NCI-H460 (cell line): ENCODE data around the gene KIF6. TPM values are rescaled to one million over a fixed set of nuclear protein-coding genes. Genes with fewer than 3 reads are reported as not detected.

Source experiments
- DNase-seq: peaks from one replicate; pipeline ENCODE4 v3.0.0-alpha.2; 2016; ENCODE audit warnings: low read depth; ENCODE audit errors: extremely low read depth
- total RNA-seq: library from RNA; depleted of rRNA; stranded (reverse); fragments of >200 nt; shearing (Covaris generic); gene quantifications from 2 replicates; pipeline ENCODE4 v1.2.3, GENCODE V29; 2014

KIF6 gene
- total RNA-seq, 1 experiment from 2014 or later: not detected

- DNase-seq: no peak
Measured at GRCh38 chr6:39428816-39429215, 296.4 kb downstream of the KIF6 start.

DNA sequence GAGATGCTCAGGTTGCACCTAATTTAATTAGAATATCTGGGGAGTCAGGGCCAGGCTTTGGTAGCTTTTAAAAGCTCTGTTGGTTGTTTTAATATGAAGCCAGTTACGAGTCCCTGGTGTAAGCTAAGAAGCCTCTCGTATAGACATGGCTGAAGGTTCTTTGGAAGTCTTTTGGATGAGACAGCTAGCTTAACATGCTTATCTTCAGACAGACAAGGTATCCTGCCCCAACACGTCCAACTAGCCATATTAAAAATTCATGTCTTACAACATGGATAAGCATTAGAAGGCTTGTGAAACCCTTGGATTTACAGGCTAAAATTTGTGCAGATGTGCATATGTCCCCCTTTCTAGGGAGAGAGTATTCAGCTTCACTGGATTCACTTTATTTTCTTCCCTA is 297.1 kb downstream of the KIF6 start:
- no peak for DNase-seq

DNA sequence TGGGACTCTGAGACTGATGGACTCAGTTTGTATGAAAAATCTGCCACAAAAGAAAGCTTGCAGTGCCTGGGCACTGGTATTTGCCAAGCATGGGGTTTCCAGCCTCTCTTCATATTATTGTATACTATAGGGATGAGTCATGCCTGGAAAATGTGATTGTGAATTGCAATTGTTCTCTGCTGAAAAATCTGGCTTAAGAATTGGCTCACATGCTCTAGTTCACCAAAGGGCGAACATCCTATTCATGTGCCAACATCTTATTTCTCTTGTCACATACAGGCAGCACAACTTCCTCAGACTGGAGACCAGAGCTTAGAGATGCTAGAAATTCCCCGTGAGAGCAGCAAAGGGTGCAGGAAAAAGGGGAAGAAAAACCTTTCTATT is 299.1 kb downstream of the KIF6 start:
- no peak for DNase-seq

GRCh38 chr6:39425346-39426072 is 299.7 kb downstream of the KIF6 start:
- no peak for DNase-seq

DNA sequence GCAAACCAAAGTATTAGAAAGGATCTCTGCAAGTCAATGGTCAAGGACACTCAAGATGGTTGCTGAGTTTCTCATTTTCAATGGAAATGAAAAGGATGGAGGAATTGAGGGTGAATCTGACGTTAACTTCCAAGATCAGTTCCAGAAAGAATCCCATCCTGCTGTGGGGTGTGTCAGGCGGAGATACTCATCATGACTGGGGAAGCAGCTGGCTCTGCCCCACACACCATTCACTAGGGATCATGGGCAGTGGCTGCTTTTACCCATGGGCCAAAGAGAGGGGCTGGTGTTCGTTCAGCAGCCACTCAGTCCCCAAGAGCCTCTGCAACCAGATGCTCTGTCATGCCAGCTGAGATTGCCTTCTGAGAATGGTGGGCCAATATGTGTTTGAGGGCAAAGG is 300.4 kb downstream of the KIF6 start:
- DNase-seq: no peak

- DNase-seq: no peak
Measured at GRCh38 chr6:39422238-39422637, 303.0 kb downstream of the KIF6 start.

- no peak for DNase-seq
Measured at GRCh38 chr6:39421383-39422225, 303.6 kb downstream of the KIF6 start.

GRCh38 chr6:39420300-39421265 is 304.6 kb downstream of the KIF6 start:
- no peak for DNase-seq

- DNase-seq: no peak
Measured at GRCh38 chr6:39419607-39420006, 305.6 kb downstream of the KIF6 start.

GRCh38 chr6:39417440-39417839 is 307.8 kb downstream of the KIF6 start:
- DNase-seq: no peak

DNA sequence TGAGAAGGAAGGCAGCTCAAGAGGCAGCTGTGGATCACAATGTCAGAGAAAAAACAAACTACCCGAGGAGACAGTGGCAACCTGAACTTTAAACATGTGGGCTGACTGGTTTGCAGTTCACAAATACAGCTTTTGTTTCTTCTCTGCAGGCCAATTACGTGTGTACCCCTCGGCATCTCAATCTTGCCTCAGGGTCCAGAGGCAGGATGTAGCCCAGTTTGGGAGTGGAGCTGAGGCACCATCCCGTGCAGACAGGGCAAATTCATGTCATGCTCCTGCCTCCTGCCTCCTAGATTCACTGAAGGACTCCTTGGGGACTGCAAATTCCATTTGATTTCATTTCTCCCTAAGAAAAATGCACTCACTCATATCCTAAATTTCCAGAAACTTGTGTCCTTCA is 308.5 kb downstream of the KIF6 start:
- DNase-seq: no peak

DNA sequence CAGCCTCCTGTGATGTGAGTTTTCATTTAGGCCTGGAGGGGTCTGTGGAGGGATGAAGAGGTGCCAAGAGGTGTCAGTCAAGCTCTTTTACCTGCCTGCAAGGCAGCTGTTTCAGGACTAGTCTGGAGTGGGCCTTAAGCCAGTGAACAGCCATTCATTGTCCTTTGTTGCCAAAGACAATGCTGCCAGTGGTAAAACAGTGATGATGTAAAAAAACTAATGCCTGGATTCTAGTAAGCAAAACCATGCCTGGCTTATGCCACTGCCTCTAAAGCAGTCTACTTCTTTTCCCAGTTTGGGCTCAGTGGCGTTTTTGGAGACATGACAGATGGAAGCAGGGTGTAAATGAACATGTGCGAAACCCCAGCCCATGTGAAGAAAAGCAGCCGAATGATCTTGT is 309.2 kb downstream of the KIF6 start:
- no peak for DNase-seq

DNA sequence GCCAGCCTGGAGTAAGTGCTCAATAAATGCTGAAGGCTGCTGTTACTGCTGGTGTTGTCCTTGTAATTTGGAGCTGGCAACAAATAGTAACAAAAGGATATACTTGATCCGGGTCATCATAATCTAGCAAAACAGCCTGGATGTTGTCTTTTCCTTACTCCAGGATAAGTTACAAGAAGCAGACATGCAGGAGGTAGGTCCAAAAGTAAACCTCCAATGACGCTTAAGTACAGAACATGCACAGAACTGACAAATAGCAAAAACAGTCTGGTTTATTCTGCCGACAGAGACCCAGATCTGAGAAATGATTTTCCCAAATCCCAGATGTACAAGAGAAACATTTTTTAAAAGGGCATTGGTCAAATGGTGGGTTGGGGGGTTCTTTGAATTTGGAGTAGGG is 309.7 kb downstream of the KIF6 start:
- DNase-seq: no peak

DNA sequence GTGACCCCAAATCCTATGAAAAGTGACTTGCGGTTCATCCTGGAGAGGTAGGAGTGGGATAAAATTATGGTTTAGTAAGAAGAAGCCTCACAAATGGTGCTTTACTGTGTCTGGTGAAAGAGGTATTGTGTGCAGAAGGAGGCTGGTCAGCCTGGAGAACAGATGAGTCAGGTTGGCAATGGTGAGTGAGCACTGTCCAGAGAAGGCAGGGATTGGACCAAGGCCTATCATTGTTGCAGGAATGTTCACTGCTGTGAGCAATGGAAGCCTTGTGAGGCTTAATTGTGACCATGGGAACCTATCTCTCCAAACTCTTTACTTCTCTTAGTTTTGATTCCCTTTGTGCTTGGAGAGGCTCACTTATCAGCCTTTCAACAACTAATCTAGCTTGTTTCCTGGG is 313.7 kb downstream of the KIF6 start:
- DNase-seq: no peak

- DNase-seq: no peak
Measured at GRCh38 chr6:39411001-39411400, 314.2 kb downstream of the KIF6 start.

DNA sequence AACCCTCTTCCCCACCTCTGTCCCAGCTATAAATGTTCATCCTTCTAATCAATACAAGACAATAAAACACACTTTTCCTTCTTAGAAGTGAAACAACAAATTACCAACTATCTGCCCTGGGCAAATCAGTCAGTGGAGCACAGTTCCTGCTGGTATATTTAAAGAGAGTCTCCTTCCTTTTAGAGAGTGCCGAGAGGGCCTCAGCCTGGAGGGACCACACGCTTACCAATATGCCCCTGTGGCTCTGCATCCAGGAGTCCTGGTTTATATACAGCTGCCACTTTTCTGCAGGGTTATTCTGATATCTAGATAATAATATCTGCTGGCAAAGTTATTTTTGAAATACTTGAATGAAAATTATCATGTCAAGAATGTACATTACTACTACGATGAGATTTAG is 315.3 kb downstream of the KIF6 start:
- DNase-seq: no peak

- no peak for DNase-seq
Measured at GRCh38 chr6:39407446-39407993, 317.7 kb downstream of the KIF6 start.

GRCh38 chr6:39404312-39404711 is 320.9 kb downstream of the KIF6 start:
- DNase-seq: no peak

- DNase-seq: no peak
Measured at GRCh38 chr6:39403304-39403703, 321.9 kb downstream of the KIF6 start.

GRCh38 chr6:39402239-39402751 is 322.9 kb downstream of the KIF6 start:
- no peak for DNase-seq
